NCI-H128 (cell line): ENCODE data around the gene CDR2.
"Not testable (repeated sequence)": the region's sequence is repeated elsewhere in the genome, so short reads cannot be mapped to it uniquely, and the experiment has no call there.

ENCODE experiments used
- DNase-seq: peaks from one replicate; lab custom pipeline; 2025; ENCODE audit not compliant: unreplicated experiment; lab: John Stamatoyannopoulos, UW

The CDR2 gene

GRCh38 chr16:22311520-22311919 lies 62.9 kb downstream of the CDR2 start:
- no peak for DNase-seq

GRCh38 chr16:22308824-22309520 lies 65.4 kb downstream of the CDR2 start:
- DNase-seq = no peak

GRCh38 chr16:22307838-22308237 lies 66.6 kb downstream of the CDR2 start:
- no peak for DNase-seq

GRCh38 chr16:22306788-22307187 lies 67.6 kb downstream of the CDR2 start:
- no peak for DNase-seq

GRCh38 chr16:22304411-22304810 lies 70.0 kb downstream of the CDR2 start:
- no peak for DNase-seq

GRCh38 chr16:22302776-22303363 lies 71.5 kb downstream of the CDR2 start:
- DNase-seq = no peak

- not testable (repeated sequence) for DNase-seq
Measured at GRCh38 chr16:22301423-22301822, 73.0 kb downstream of the CDR2 start.

- DNase-seq = no peak
Measured at GRCh38 chr16:22300427-22301071, 73.9 kb downstream of the CDR2 start.

- DNase-seq = no peak
Measured at GRCh38 chr16:22299036-22299435, 75.4 kb downstream of the CDR2 start.

- peak; percentile 72 for DNase-seq
Measured at GRCh38 chr16:22297871-22298733, 76.3 kb downstream of the CDR2 start.

GRCh38 chr16:22297114-22297870 lies 77.1 kb downstream of the CDR2 start, which contains the start of gene POLR3E:
Gene POLR3E, plus strand, starts transcription at chr16:22297409. Its CDS starts 5,560 bp downstream, at chr16:22302969.
- peak; percentile 90 for DNase-seq

- DNase-seq = no peak
Measured at GRCh38 chr16:22296225-22297113, 78.0 kb downstream of the CDR2 start.
